Stomach (tissue), 4 donors: ENCODE measurements around the gene MED12L.

Experiments
- CTCF ChIP-seq, 7 experiments: fragments of 450-650 bp in 4 of 7; fragments of 200-600 bp in 3 of 7; sonication (generic) in 3 of 7; IDR thresholded peaks; one replicate each; pipeline ENCODE4 v1.5.1; 2016 to 2019; ENCODE audit warnings: antibody characterized with exemption in 7 of 7, control low read depth in 2 of 7, mild to moderate bottlenecking in 1 of 7
- POLR2A ChIP-seq, 4 donors: fragments of 450-650 bp; IDR thresholded peaks; one replicate each; pipeline ENCODE4 v1.6.1; 2016; ENCODE audit warnings: antibody characterized with exemption in 4 of 4, control low read depth in 2 of 4, mild to moderate bottlenecking in 1 of 4, moderate library complexity in 1 of 4
- POLR2AphosphoS5 ChIP-seq, 3 donors: sonication (generic); formaldehyde crosslinking; IDR thresholded peaks; one replicate each; pipeline ENCODE4 v1.6.1; 2016; ENCODE audit warnings: antibody characterized with exemption in 3 of 3

- TF ChIP-seq POLR2AphosphoS5 (IDR thresholded peaks at IDR 0.05) (no peak), CTCF (IDR thresholded peaks at IDR 0.05) (no peak), POLR2A (IDR thresholded peaks at IDR 0.05) (no peak)
Measured at GRCh38 chr3:151197981-151198767, 112.7 kb downstream of the MED12L start.
